ENCODE measurements around the gene WDR45. TPM values are rescaled to one million over a fixed set of nuclear protein-coding genes. Genes with fewer than 3 reads are reported as not detected.

The WDR45 gene
- total and polyA plus RNA-seq, 7 experiments from 2014 or later = 38.3 to 115 (median 76.7) TPM

GRCh38 chrX:49037883-49038475, 41.7 kb downstream of the WDR45 start:
- no peak overlapping the region for H3K4me3 Mint-ChIP-seq
- intact Hi-C loops (cut with micrococcal nuclease) = no loop called here
- DNase-seq (no peak), ATAC-seq (no peak)
- H3K27ac Mint-ChIP-seq = no peak overlapping the region
- H3K4me1 Mint-ChIP-seq = peaks cover 18 to 35% (median 30%) of the 10 kb centered on the region in 7 donors
- H3K9me3 Mint-ChIP-seq = no peaks in the 10 kb centered on the region
- CTCF ChIA-PET = no interaction called here
- POLR2A ChIA-PET = interaction anchor here (0.8 kb wide), 1 partner anchor 18 kb away, joined by 3 read pairs; no protein-coding TSS in a partner anchor
- H3K4me3 ChIP-seq (ENCODE audit: low read length) = no peak overlapping the region
- H3K27me3 ChIP-seq (ENCODE audit: control insufficient read depth in 2 of 2, insufficient read depth in 2 of 2, low read length in 2 of 2) = no peaks in the 10 kb centered on the region
- peaks cover 5 to 16% of the 10 kb centered on the region in 2 donors for H3K4me1 ChIP-seq (ENCODE audit: control insufficient read depth in 2 of 2, insufficient read depth in 2 of 2, low read length in 2 of 2)
- peaks cover 0 to 43% (median 9%) of the 10 kb centered on the region in 3 experiments for H3K36me3 ChIP-seq (ENCODE audit: control insufficient read depth in 2 of 3, insufficient read depth in 3 of 3, low read length in 3 of 3)
- H3K27me3 Mint-ChIP-seq = no peaks in the 10 kb centered on the region
- H3K9me3 ChIP-seq (ENCODE audit: control insufficient read depth in 2 of 3, low read length in 3 of 3) = no peaks in the 10 kb centered on the region
- H3K36me3 Mint-ChIP-seq = peaks cover 0 to 14% (median 5%) of the 10 kb centered on the region in 5 donors
- no peak overlapping the region for H3K27ac ChIP-seq (ENCODE audit: low read depth, low read length)

- Mint-ChIP-seq H3K9me3 (no peaks in the 10 kb centered on the region), H3K27ac (no peak overlapping the region), H3K27me3 (no peaks in the 10 kb centered on the region), H3K4me1 (peaks cover 0 to 4% (median 0%) of the 10 kb centered on the region in 7 donors), H3K36me3 (peaks cover 0 to 8% (median 3%) of the 10 kb centered on the region in 5 donors), H3K4me3 (no peak overlapping the region)
- Histone ChIP-seq H3K9me3 (ENCODE audit: control insufficient read depth in 2 of 3, low read length in 3 of 3) (no peaks in the 10 kb centered on the region), H3K4me3 (ENCODE audit: low read length) (no peak overlapping the region), H3K27me3 (ENCODE audit: control insufficient read depth in 2 of 2, insufficient read depth in 2 of 2, low read length in 2 of 2) (no peaks in the 10 kb centered on the region), H3K4me1 (ENCODE audit: control insufficient read depth in 2 of 2, insufficient read depth in 2 of 2, low read length in 2 of 2) (no peaks in the 10 kb centered on the region), H3K27ac (ENCODE audit: low read depth, low read length) (no peak overlapping the region), H3K36me3 (ENCODE audit: control insufficient read depth in 2 of 3, insufficient read depth in 3 of 3, low read length in 3 of 3) (peaks cover 0 to 33% (median 0%) of the 10 kb centered on the region in 3 experiments)
- no peak for DNase-seq
- ATAC-seq = no peak
- ChIA-PET CTCF (no interaction called here), POLR2A (no interaction called here)
- intact Hi-C loops (cut with micrococcal nuclease) = no loop called here
Observed at GRCh38 chrX:49030283-49030682, 49.4 kb downstream of the WDR45 start.

GRCh38 chrX:49029876-49030275, 49.8 kb downstream of the WDR45 start:
- CTCF ChIA-PET = no interaction called here
- H3K27me3 Mint-ChIP-seq = no peaks in the 10 kb centered on the region
- no peaks in the 10 kb centered on the region for H3K4me1 ChIP-seq (ENCODE audit: control insufficient read depth in 2 of 2, insufficient read depth in 2 of 2, low read length in 2 of 2)
- no peaks in the 10 kb centered on the region for H3K9me3 ChIP-seq (ENCODE audit: control insufficient read depth in 2 of 3, low read length in 3 of 3)
- no peak for DNase-seq
- H3K27ac Mint-ChIP-seq = no peak overlapping the region
- H3K36me3 ChIP-seq (ENCODE audit: control insufficient read depth in 2 of 3, insufficient read depth in 3 of 3, low read length in 3 of 3) = peaks cover 0 to 33% (median 0%) of the 10 kb centered on the region in 3 experiments
- intact Hi-C loops (cut with micrococcal nuclease) = no loop called here
- no peak overlapping the region for H3K4me3 ChIP-seq (ENCODE audit: low read length)
- H3K27me3 ChIP-seq (ENCODE audit: control insufficient read depth in 2 of 2, insufficient read depth in 2 of 2, low read length in 2 of 2) = no peaks in the 10 kb centered on the region
- H3K4me1 Mint-ChIP-seq = peaks cover 0 to 4% (median 0%) of the 10 kb centered on the region in 7 donors
- H3K9me3 Mint-ChIP-seq = no peaks in the 10 kb centered on the region
- peaks cover 0 to 8% (median 3%) of the 10 kb centered on the region in 5 donors for H3K36me3 Mint-ChIP-seq
- ATAC-seq = no peak
- no peak overlapping the region for H3K4me3 Mint-ChIP-seq
- no peak overlapping the region for H3K27ac ChIP-seq (ENCODE audit: low read depth, low read length)
- POLR2A ChIA-PET = no interaction called here

Other genes starting within 250 kb of the WDR45 start
- 10 to 100 TPM in 1 of 5 experiments, 1 to 10 TPM in 3, under 1 TPM in 1; 0.36 to 14.0 (median 3.5) TPM for gene PCSK1N, start 244.3 kb downstream of the WDR45 start, total RNA-seq
- 1 to 10 TPM; 6.0 to 7.9 TPM for gene PCSK1N, start 244.3 kb downstream of the WDR45 start, polyA plus RNA-seq
- 10 to 100 TPM; 41.1 to 46.6 (median 44.2) TPM for gene TIMM17B, start 182.1 kb downstream of the WDR45 start, total RNA-seq
- 10 to 100 TPM; 55.8 to 57.0 TPM for gene TIMM17B, start 182.1 kb downstream of the WDR45 start, polyA plus RNA-seq
- 10 to 100 TPM; 64.1 to 89.5 (median 74.6) TPM for gene PQBP1, start 182.0 kb downstream of the WDR45 start, total RNA-seq
- gene PQBP1, start 182.0 kb downstream of the WDR45 start, polyA plus RNA-seq = 100 to 1,000 TPM; 110 to 125 TPM
- gene SLC35A2, start 168.2 kb downstream of the WDR45 start, total RNA-seq = 10 to 100 TPM; 13.9 to 36.7 (median 18.5) TPM
- gene SLC35A2, start 168.2 kb downstream of the WDR45 start, polyA plus RNA-seq = 1 to 10 TPM; 6.7 to 8.1 TPM
- gene PIM2, start 160.9 kb downstream of the WDR45 start, total RNA-seq = 100 to 1,000 TPM; 144 to 321 (median 276) TPM
- 100 to 1,000 TPM; 401 to 463 TPM for gene PIM2, start 160.9 kb downstream of the WDR45 start, polyA plus RNA-seq
- 10 to 100 TPM; 62.5 to 95.5 (median 90.4) TPM for gene OTUD5, start 122.3 kb downstream of the WDR45 start, total RNA-seq
- gene OTUD5, start 122.3 kb downstream of the WDR45 start, polyA plus RNA-seq = 10 to 100 TPM; 17.2 to 33.8 TPM
- gene KCND1, start 108.0 kb downstream of the WDR45 start, total RNA-seq = 1 to 10 TPM; 1.4 to 5.8 (median 2.3) TPM
- under 1 TPM in 1 of 2 donors, not detected in 1; 0.07 TPM for gene KCND1, start 108.0 kb downstream of the WDR45 start, polyA plus RNA-seq
- 100 to 1,000 TPM; 103 to 108 (median 105) TPM for gene GRIPAP1, start 77.6 kb downstream of the WDR45 start, total RNA-seq
- 10 to 100 TPM; 13.6 to 24.9 TPM for gene GRIPAP1, start 77.6 kb downstream of the WDR45 start, polyA plus RNA-seq
- gene TFE3, start 36.5 kb downstream of the WDR45 start, total RNA-seq = 10 to 100 TPM; 26.2 to 54.2 (median 30.5) TPM
- 1 to 10 TPM; 2.2 to 4.3 TPM for gene TFE3, start 36.5 kb downstream of the WDR45 start, polyA plus RNA-seq
- 10 to 100 TPM in 4 of 5 experiments, 1 to 10 TPM in 1; 7.6 to 15.1 (median 11.3) TPM for gene CCDC120, start 20.9 kb downstream of the WDR45 start, total RNA-seq
- gene CCDC120, start 20.9 kb downstream of the WDR45 start, polyA plus RNA-seq = 1 to 10 TPM; 1.3 to 1.6 TPM
- gene PRAF2, start 5.9 kb downstream of the WDR45 start, total RNA-seq = 10 to 100 TPM; 15.9 to 28.3 (median 20.4) TPM
- gene PRAF2, start 5.9 kb downstream of the WDR45 start, polyA plus RNA-seq = 10 to 100 TPM; 46.1 to 56.4 TPM
- 10 to 100 TPM; 11.3 to 30.9 (median 18.9) TPM for gene GPKOW, start 43.8 kb upstream of the WDR45 start, total RNA-seq
- gene GPKOW, start 43.8 kb upstream of the WDR45 start, polyA plus RNA-seq = 10 to 100 TPM; 30.7 to 42.4 TPM
- gene MAGIX, start 82.9 kb upstream of the WDR45 start, total RNA-seq = 1 to 10 TPM; 1.5 to 2.6 (median 2.1) TPM
- 1 to 10 TPM in 1 of 2 donors, under 1 TPM in 1; 0.38 to 1.0 TPM for gene MAGIX, start 82.9 kb upstream of the WDR45 start, polyA plus RNA-seq
- 100 to 1,000 TPM in 1 of 5 experiments, 10 to 100 TPM in 4; 64.2 to 132 (median 90.5) TPM for gene PLP2, start 92.0 kb upstream of the WDR45 start, total RNA-seq
- gene PLP2, start 92.0 kb upstream of the WDR45 start, polyA plus RNA-seq = 100 to 1,000 TPM; 100 to 129 TPM
- gene PRICKLE3, start 106.5 kb upstream of the WDR45 start, total RNA-seq = 10 to 100 TPM in 1 of 5 experiments, 1 to 10 TPM in 4; 7.2 to 19.8 (median 9.2) TPM
- gene PRICKLE3, start 106.5 kb upstream of the WDR45 start, polyA plus RNA-seq = 1 to 10 TPM; 1.4 to 4.2 TPM
- gene SYP, start 120.3 kb upstream of the WDR45 start, total RNA-seq = 1 to 10 TPM in 3 of 5 experiments, under 1 TPM in 2; 0.35 to 2.2 (median 1.1) TPM
- under 1 TPM; 0.26 to 0.53 TPM for gene SYP, start 120.3 kb upstream of the WDR45 start, polyA plus RNA-seq
- 1 to 10 TPM in 4 of 5 experiments, under 1 TPM in 1; 0.58 to 2.2 (median 1.3) TPM for gene CACNA1F, start 153.5 kb upstream of the WDR45 start, total RNA-seq
- under 1 TPM in 1 of 2 donors, not detected in 1; 0.12 TPM for gene CACNA1F, start 153.5 kb upstream of the WDR45 start, polyA plus RNA-seq
- 10 to 100 TPM; 19.0 to 34.0 (median 27.6) TPM for gene CCDC22, start 155.6 kb upstream of the WDR45 start, total RNA-seq
- 10 to 100 TPM; 25.3 to 34.9 TPM for gene CCDC22, start 155.6 kb upstream of the WDR45 start, polyA plus RNA-seq
- gene FOXP3, start 184.8 kb upstream of the WDR45 start, total RNA-seq = 10 to 100 TPM in 1 of 5 experiments, 1 to 10 TPM in 2, under 1 TPM in 2; 0.50 to 25.3 (median 1.7) TPM
- gene FOXP3, start 184.8 kb upstream of the WDR45 start, polyA plus RNA-seq = under 1 TPM; 0.35 to 0.41 TPM
- gene PPP1R3F, start 189.9 kb upstream of the WDR45 start, total RNA-seq = 10 to 100 TPM in 3 of 5 experiments, 1 to 10 TPM in 2; 8.9 to 16.3 (median 12.3) TPM
- 1 to 10 TPM; 9.1 to 9.5 TPM for gene PPP1R3F, start 189.9 kb upstream of the WDR45 start, polyA plus RNA-seq
- not detected for gene GAGE10, start 223.8 kb upstream of the WDR45 start, total RNA-seq
- gene GAGE10, start 223.8 kb upstream of the WDR45 start, polyA plus RNA-seq = not detected
- gene GAGE12J, start 242.2 kb upstream of the WDR45 start, total RNA-seq = not detected
- gene GAGE12J, start 242.2 kb upstream of the WDR45 start, polyA plus RNA-seq = not detected

All from naive thymus-derived CD4-positive, alpha-beta T cell (primary cell).